ENCODE results near the gene ARHGAP24.
A peak's percentile ranks its signal among the peaks of the same experiment; 100 is the strongest.

Gene ARHGAP24

GRCh38 chr4:85682391-85682790 is 207.4 kb downstream of the ARHGAP24 start:
- no peaks in the 10 kb centered on the region; the same call in 1 of the 2 replicates for H3K79me2 ChIP-seq (ENCODE audit: insufficient read depth, low read length)
- no peaks in the 10 kb centered on the region for H3K27me3 ChIP-seq (ENCODE audit: low read length)

GRCh38 chr4:85684676-85685075 is 209.7 kb downstream of the ARHGAP24 start:
- H3K27ac ChIP-seq (ENCODE audit: low read depth, low read length), result peak overlapping the region; percentile 82
- peaks cover 8% of the 10 kb centered on the region; the same call in 1 of the 2 replicates for H3K79me2 ChIP-seq (ENCODE audit: insufficient read depth, low read length)
- H4K20me1 ChIP-seq (ENCODE audit: low read depth, low read length), result no peaks in the 10 kb centered on the region
- 0 out of 2 replicates have a peak, but pooled peaks cover 7% of the 10 kb centered on the region for H3K36me3 ChIP-seq (ENCODE audit: low read length)
- H3K9me2 ChIP-seq (replicated peaks; ENCODE audit: insufficient read depth, low read length), result no peaks in the 10 kb centered on the region
- no peaks in the 10 kb centered on the region for H3K27me3 ChIP-seq (ENCODE audit: low read length)
- H3K4me3 ChIP-seq (ENCODE audit: insufficient read depth, low read length, poor library complexity, severe bottlenecking), result no peak overlapping the region
- H2AFZ ChIP-seq (ENCODE audit: low read depth, low read length, severe bottlenecking), result no peak overlapping the region
- H3K9ac ChIP-seq (ENCODE audit: low read length), result peak overlapping the region; percentile 55
- no peak for TF ChIP-seq EZH2phosphoT487 (conservative IDR thresholded peaks at IDR 0.05; ENCODE audit: low read length)
- no peak for TF ChIP-seq CTCF (IDR thresholded peaks at IDR 0.05; ENCODE audit: insufficient read depth, low read length, poor library complexity, severe bottlenecking)
- peak overlapping the region; percentile 67 for H3K4me2 ChIP-seq (ENCODE audit: low read depth, low read length, poor library complexity, severe bottlenecking)
- H3F3A ChIP-seq (ENCODE audit: insufficient read depth), result peaks cover 7% of the 10 kb centered on the region
- H3K9me3 ChIP-seq (ENCODE audit: insufficient read depth, low read length), result no peaks in the 10 kb centered on the region

More at GRCh38 chr4:85682391-85682790, 207.4 kb downstream of the ARHGAP24 start:
- Histone ChIP-seq H3K9me2 (replicated peaks; ENCODE audit: insufficient read depth, low read length) (no peaks in the 10 kb centered on the region), H2AFZ (ENCODE audit: low read depth, low read length, severe bottlenecking) (no peak overlapping the region), H3K4me3 (ENCODE audit: insufficient read depth, low read length, poor library complexity, severe bottlenecking) (no peak overlapping the region), H3F3A (ENCODE audit: insufficient read depth) (peaks cover 10% of the 10 kb centered on the region), H4K20me1 (ENCODE audit: low read depth, low read length) (no peaks in the 10 kb centered on the region), H3K36me3 (ENCODE audit: low read length) (no peaks in the 10 kb centered on the region), H3K9me3 (ENCODE audit: insufficient read depth, low read length) (no peaks in the 10 kb centered on the region), H3K27ac (ENCODE audit: low read depth, low read length) (peak overlapping the region; percentile 67; the same call in 1 of the 2 replicates), H3K9ac (ENCODE audit: low read length) (no peak overlapping the region), H3K4me2 (ENCODE audit: low read depth, low read length, poor library complexity, severe bottlenecking) (no peak overlapping the region)
- TF ChIP-seq EZH2phosphoT487 (conservative IDR thresholded peaks at IDR 0.05; ENCODE audit: low read length) (no peak), CTCF (IDR thresholded peaks at IDR 0.05; ENCODE audit: insufficient read depth, low read length, poor library complexity, severe bottlenecking) (no peak)

GRCh38 chr4:85686398-85686797 is 211.4 kb downstream of the ARHGAP24 start:
- Histone ChIP-seq H3K9ac (ENCODE audit: low read length) (peak overlapping the region; percentile 55), H3K27ac (ENCODE audit: low read depth, low read length) (peak overlapping the region; percentile 82), H3K27me3 (ENCODE audit: low read length) (no peaks in the 10 kb centered on the region), H3K79me2 (ENCODE audit: insufficient read depth, low read length) (peaks cover 13% of the 10 kb centered on the region; the same call in 1 of the 2 replicates), H4K20me1 (ENCODE audit: low read depth, low read length) (no peaks in the 10 kb centered on the region), H3K36me3 (ENCODE audit: low read length) (0 out of 2 replicates have a peak, but pooled peaks cover 7% of the 10 kb centered on the region), H3K9me3 (ENCODE audit: insufficient read depth, low read length) (no peaks in the 10 kb centered on the region), H2AFZ (ENCODE audit: low read depth, low read length, severe bottlenecking) (peak overlapping the region; percentile 41), H3K4me2 (ENCODE audit: low read depth, low read length, poor library complexity, severe bottlenecking) (peak overlapping the region; percentile 67), H3K4me3 (ENCODE audit: insufficient read depth, low read length, poor library complexity, severe bottlenecking) (no peak overlapping the region), H3F3A (ENCODE audit: insufficient read depth) (peaks cover 7% of the 10 kb centered on the region), H3K9me2 (replicated peaks; ENCODE audit: insufficient read depth, low read length) (no peaks in the 10 kb centered on the region)
- TF ChIP-seq EZH2phosphoT487 (conservative IDR thresholded peaks at IDR 0.05; ENCODE audit: low read length) (no peak), CTCF (IDR thresholded peaks at IDR 0.05; ENCODE audit: insufficient read depth, low read length, poor library complexity, severe bottlenecking) (peak; percentile 10)
